D721Med (cell line): ENCODE data around the gene KRTAP10-2.
A peak's percentile ranks its signal among the peaks of the same experiment; 100 is the strongest.

ENCODE experiments used
- DNase-seq: peaks from one replicate; pipeline ENCODE4 v3.0.0; 2011; ENCODE audit warnings: low spot score; ENCODE audit not compliant: insufficient read length
- FAIRE-seq: peaks from 2 replicates; lab custom pipeline; 2011; peaks lifted over from hg19 to GRCh38; lab: Jason Lieb, UNC
- CTCF ChIP-seq: IDR thresholded peaks from 2 replicates; pipeline ENCODE4 v1.5.1; 2012; ENCODE audit warnings: mild to moderate bottlenecking, control low read depth; ENCODE audit not compliant: insufficient read depth; ENCODE audit errors: missing control alignments

KRTAP10-2 gene

GRCh38 chr21:44511219-44511937 is 39.9 kb downstream of the KRTAP10-2 start:
- TF ChIP-seq CTCF = no peak
- no peak for DNase-seq
- no peak for FAIRE-seq

- peak; percentile 67 for TF ChIP-seq CTCF
- FAIRE-seq (no peak), DNase-seq (peak; percentile 90)
Observed at GRCh38 chr21:44510508-44511218, 40.6 kb downstream of the KRTAP10-2 start.

GRCh38 chr21:44510109-44510507 is 41.2 kb downstream of the KRTAP10-2 start:
- no peak for DNase-seq
- TF ChIP-seq CTCF = no peak
- FAIRE-seq = no peak

- FAIRE-seq = no peak
- TF ChIP-seq CTCF = peak; percentile 30
Observed at GRCh38 chr21:44509539-44509938, 41.8 kb downstream of the KRTAP10-2 start.

GRCh38 chr21:44508711-44509445 is 42.4 kb downstream of the KRTAP10-2 start:
- FAIRE-seq = no peak
- TF ChIP-seq CTCF = no peak
- no peak for DNase-seq

More at GRCh38 chr21:44509539-44509938, 41.8 kb downstream of the KRTAP10-2 start:
- no peak for DNase-seq

- TF ChIP-seq CTCF = no peak
- DNase-seq (no peak), FAIRE-seq (no peak)
Observed at GRCh38 chr21:44508426-44508710, 42.9 kb downstream of the KRTAP10-2 start.
